GM06990 (cell line): ENCODE data around the gene DMD.
"Not testable (repeated sequence)": the region's sequence is repeated elsewhere in the genome, so short reads cannot be mapped to it uniquely, and the experiment has no call there.

Experiments used
- DNase-seq: peaks from one replicate; pipeline ENCODE4 v3.0.0-alpha.2; 2011; ENCODE audit not compliant: insufficient read length; ENCODE audit errors: extremely low read depth
- H3K27me3 ChIP-seq: replicated peaks from 2 replicates; pipeline ENCODE4 v1.6.0; 2011; ENCODE audit warnings: low read length; ENCODE audit not compliant: control insufficient read depth, insufficient read depth
- H3K36me3 ChIP-seq: 2 replicates; pipeline ENCODE4 v1.5.1; 2011; ENCODE audit warnings: low read length; ENCODE audit not compliant: control insufficient read depth, insufficient read depth
- H3K4me3 ChIP-seq: replicated peaks from 2 replicates; pipeline ENCODE4 v1.5.1; 2011; ENCODE audit warnings: low read depth, mild to moderate bottlenecking, control low read depth, low read length
- CTCF ChIP-seq: IDR thresholded peaks from 2 replicates; pipeline ENCODE4 v1.5.1; 2011; ENCODE audit warnings: low read length, control low read depth, mild to moderate bottlenecking, inconsistent platforms; ENCODE audit not compliant: insufficient read depth, poor library complexity, severe bottlenecking

Gene DMD

GRCh38 chrX:33194289-33194688 lies 17.1 kb downstream of the DMD start:
- no peaks in the 10 kb centered on the region for H3K36me3 ChIP-seq
- no peak for TF ChIP-seq CTCF
- H3K4me3 ChIP-seq, result no peak overlapping the region
- no peaks in the 10 kb centered on the region for H3K27me3 ChIP-seq
- no peak for DNase-seq

- TF ChIP-seq CTCF, result no peak
- DNase-seq, result no peak
Measured at GRCh38 chrX:33190016-33190415, 21.3 kb downstream of the DMD start.

DNA sequence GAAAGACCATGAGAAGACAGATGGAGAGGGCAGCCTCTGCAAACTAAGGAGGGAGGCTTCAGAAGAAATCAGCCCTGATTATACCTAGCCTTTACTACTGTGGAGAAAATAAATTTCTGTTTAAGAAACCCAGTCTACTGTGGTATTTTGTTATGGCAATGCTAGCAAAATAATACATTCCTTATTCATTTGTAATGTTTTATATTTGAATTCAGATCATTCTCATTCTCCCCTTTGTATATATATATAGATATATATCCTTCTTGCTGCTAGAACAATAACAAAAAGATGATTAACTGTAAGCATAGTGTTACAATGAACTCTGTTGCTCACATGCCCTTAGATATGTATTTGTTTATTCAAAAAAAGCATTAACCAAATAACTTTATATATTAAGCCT lies 22.5 kb downstream of the DMD start:
- H3K36me3 ChIP-seq, result no peaks in the 10 kb centered on the region
- DNase-seq, result no peak
- no peak for TF ChIP-seq CTCF
- H3K4me3 ChIP-seq, result no peak overlapping the region
- H3K27me3 ChIP-seq, result no peaks in the 10 kb centered on the region

More at GRCh38 chrX:33190016-33190415, 21.3 kb downstream of the DMD start:
- no peaks in the 10 kb centered on the region for H3K27me3 ChIP-seq
- H3K4me3 ChIP-seq, result no peak overlapping the region
- no peaks in the 10 kb centered on the region for H3K36me3 ChIP-seq

DNA sequence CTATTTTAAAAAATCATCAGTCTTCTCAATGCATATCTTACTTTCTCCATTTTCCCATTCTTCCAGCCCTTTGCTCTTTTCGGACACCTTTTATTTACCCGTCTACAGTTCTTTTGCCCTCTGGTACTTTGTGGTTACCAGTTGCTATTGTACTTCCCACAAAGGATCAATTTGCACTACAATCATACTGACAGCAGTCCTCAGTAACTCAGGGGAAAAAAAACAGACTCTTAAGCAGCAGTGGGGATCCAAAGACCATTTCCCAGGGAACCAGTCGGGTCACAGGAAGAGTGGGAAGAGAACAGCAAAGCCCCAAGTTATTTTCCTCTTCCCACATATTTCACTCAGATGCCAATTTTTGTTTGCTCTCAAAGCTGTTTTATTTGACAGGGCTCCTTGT lies 23.1 kb downstream of the DMD start:
- H3K27me3 ChIP-seq, result no peaks in the 10 kb centered on the region
- no peak for TF ChIP-seq CTCF
- H3K4me3 ChIP-seq, result no peak overlapping the region
- no peak for DNase-seq
- H3K36me3 ChIP-seq, result no peaks in the 10 kb centered on the region

DNA sequence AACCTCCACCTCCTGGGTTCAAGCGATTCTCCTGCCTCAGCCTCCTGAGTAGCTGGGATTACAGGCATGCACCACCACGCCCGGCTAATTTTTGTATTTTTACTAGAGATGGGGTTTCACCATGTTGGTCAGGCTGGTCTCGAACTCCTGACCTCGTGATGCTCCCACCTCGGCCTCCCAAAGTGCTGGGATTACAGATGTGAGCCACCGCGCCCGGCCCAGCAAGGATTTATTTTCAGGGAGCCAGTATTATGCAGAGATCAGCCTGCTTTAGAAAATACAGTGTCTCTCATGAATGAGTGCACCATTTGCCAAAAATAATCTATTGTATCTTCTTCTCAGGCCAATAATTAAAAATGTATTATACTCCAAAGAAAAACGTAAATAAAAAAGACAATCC lies 26.5 kb downstream of the DMD start:
- not testable (repeated sequence) for H3K27me3 ChIP-seq, H3K4me3 ChIP-seq, H3K36me3 ChIP-seq, DNase-seq

GRCh38 chrX:33183361-33183760 lies 28.0 kb downstream of the DMD start:
- no peak for DNase-seq
- Histone ChIP-seq H3K27me3 (no peaks in the 10 kb centered on the region), H3K36me3 (no peaks in the 10 kb centered on the region), H3K4me3 (no peak overlapping the region)
- no peak for TF ChIP-seq CTCF
